Upper lobe of left lung (tissue), 4 donors: ENCODE results near the gene GPR27.

Experiments
- EP300 ChIP-seq, 4 donors: sonication (generic); formaldehyde crosslinking; IDR thresholded peaks; one replicate each; pipeline ENCODE4 v1.5.1; 2017; ENCODE audit warnings: antibody characterized with exemption in 4 of 4, control low read depth in 2 of 4
- POLR2AphosphoS5 ChIP-seq, 2 donors: sonication (generic); formaldehyde crosslinking; IDR thresholded peaks; one replicate each; pipeline ENCODE4 v1.5.1; 2017; ENCODE audit warnings: antibody characterized with exemption in 2 of 2
- TF ChIP-seq, protein P1 (sequence below), 6 experiments: fragments of 450-650 bp in 4 of 6; fragments of 200-600 bp in 2 of 6; sonication (generic) in 2 of 6; IDR thresholded peaks; one replicate each; pipeline ENCODE4 v1.5.1; 2016 to 2019; ENCODE audit warnings: antibody characterized with exemption in 6 of 6

DNA sequence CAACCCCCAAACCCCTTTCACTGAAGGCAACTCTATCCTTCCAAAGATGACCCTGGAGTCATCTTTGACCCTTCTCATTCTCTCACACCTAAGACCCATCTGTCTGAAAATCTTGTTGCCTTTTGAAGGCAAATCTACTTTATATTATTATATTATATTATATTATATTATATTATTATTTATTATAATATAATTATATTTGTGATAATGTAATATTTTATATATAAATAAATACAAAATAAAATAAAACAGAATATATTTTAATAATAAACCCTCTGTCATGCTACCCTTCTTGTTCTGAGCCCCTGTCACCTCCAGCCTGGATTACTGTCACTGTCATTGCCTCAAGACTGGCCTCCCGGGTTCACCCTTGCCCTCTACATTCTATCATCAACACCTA lies 36.3 kb downstream of the GPR27 start:
- TF ChIP-seq, protein P1, sequence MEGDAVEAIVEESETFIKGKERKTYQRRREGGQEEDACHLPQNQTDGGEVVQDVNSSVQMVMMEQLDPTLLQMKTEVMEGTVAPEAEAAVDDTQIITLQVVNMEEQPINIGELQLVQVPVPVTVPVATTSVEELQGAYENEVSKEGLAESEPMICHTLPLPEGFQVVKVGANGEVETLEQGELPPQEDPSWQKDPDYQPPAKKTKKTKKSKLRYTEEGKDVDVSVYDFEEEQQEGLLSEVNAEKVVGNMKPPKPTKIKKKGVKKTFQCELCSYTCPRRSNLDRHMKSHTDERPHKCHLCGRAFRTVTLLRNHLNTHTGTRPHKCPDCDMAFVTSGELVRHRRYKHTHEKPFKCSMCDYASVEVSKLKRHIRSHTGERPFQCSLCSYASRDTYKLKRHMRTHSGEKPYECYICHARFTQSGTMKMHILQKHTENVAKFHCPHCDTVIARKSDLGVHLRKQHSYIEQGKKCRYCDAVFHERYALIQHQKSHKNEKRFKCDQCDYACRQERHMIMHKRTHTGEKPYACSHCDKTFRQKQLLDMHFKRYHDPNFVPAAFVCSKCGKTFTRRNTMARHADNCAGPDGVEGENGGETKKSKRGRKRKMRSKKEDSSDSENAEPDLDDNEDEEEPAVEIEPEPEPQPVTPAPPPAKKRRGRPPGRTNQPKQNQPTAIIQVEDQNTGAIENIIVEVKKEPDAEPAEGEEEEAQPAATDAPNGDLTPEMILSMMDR (IDR thresholded peaks at IDR 0.05) = no peak
- TF ChIP-seq EP300 (IDR thresholded peaks at IDR 0.05) (no peak), POLR2AphosphoS5 (IDR thresholded peaks at IDR 0.05) (no peak)
